Cardiac fibroblast (primary cell): Measurements from ENCODE around the gene ZDHHC16.
"Not testable (repeated sequence)": the region's sequence is repeated elsewhere in the genome, so short reads cannot be mapped to it uniquely, and the experiment has no call there.

ENCODE experiments used
- DNase-seq, 2 donors: peaks; one replicate each; pipeline versions ENCODE4 v3.0.0 to v3.0.0-alpha.2; 2010; ENCODE audit warnings: low read depth in 2 of 2
- H3K4me3 ChIP-seq, 2 donors: replicated peaks in 1 of 2; 1 replicate in 1 of 2; 2 replicates in 1 of 2; pipeline ENCODE4 v1.5.1; 2011; ENCODE audit warnings: low read depth in 2 of 2, low read length in 2 of 2, mild to moderate bottlenecking in 2 of 2, moderate library complexity in 1 of 2
- CTCF ChIP-seq: IDR thresholded peaks from one replicate; pipeline ENCODE4 v1.5.1; 2011; ENCODE audit warnings: low read depth, mild to moderate bottlenecking, low read length, inconsistent platforms

ZDHHC16 gene

GRCh38 chr10:97445722-97446639, at the start of gene ZDHHC16, which contains the start of gene EXOSC1:
Gene ZDHHC16, plus strand, starts transcription at chr10:97446175. Its CDS starts 5,501 bp downstream, at chr10:97451676.
Gene EXOSC1, minus strand, starts transcription at chr10:97446006. Its CDS starts 21 bp downstream, at chr10:97445985.
- no peak for TF ChIP-seq CTCF
- peak; percentile 96 to 97 for DNase-seq
- H3K4me3 ChIP-seq = peak within 1 kb of the TSS; percentile 88 to 98

GRCh38 chr10:97399843-97400545, 46.0 kb upstream of the ZDHHC16 start:
- no peak for TF ChIP-seq CTCF
- peak; percentile 68 to 85 for DNase-seq
- H3K4me3 ChIP-seq = peak overlapping the region; percentile 92 to 95

GRCh38 chr10:97400665-97401454, 45.1 kb upstream of the ZDHHC16 start, which contains the start of gene RRP12:
Gene RRP12, minus strand, starts transcription at chr10:97401340. Its CDS starts 109 bp downstream, at chr10:97401231.
- TF ChIP-seq CTCF = peak; percentile 9
- peak; percentile 98 to 99 for DNase-seq
- peak within 1 kb of the TSS; percentile 92 to 95 for H3K4me3 ChIP-seq

- no peak for DNase-seq
- TF ChIP-seq CTCF = no peak
- H3K4me3 ChIP-seq = peak overlapping the region; percentile 92 to 95
These were observed 44.5 kb upstream of the ZDHHC16 start for GRCh38 chr10:97401455-97401919.

- no peak for TF ChIP-seq CTCF
- no peak for DNase-seq
- H3K4me3 ChIP-seq = no peak overlapping the region
These were observed 41.9 kb upstream of the ZDHHC16 start for GRCh38 chr10:97404044-97404443.

- no peak for TF ChIP-seq CTCF
- DNase-seq = no peak
- H3K4me3 ChIP-seq = no peak overlapping the region
These were observed 39.9 kb upstream of the ZDHHC16 start for GRCh38 chr10:97406064-97406463.

- not testable (repeated sequence) for H3K4me3 ChIP-seq, DNase-seq
These were observed 39.5 kb upstream of the ZDHHC16 start for GRCh38 chr10:97406483-97406882.
